ENCODE measurements around the gene FRAS1. TPM values are rescaled to one million over a fixed set of nuclear protein-coding genes. Genes with fewer than 3 reads are reported as not detected.

Gene FRAS1
- total RNA-seq, 4 donors from 2014 or later: 3.2 to 4.1 (median 3.4) TPM

GRCh38 chr4:78377555-78377954 lies 320.4 kb downstream of the FRAS1 start:
- Histone ChIP-seq H3K27me3 (no peaks in the 10 kb centered on the region), H3K36me3 (no peaks in the 10 kb centered on the region), H3K27ac (no peak overlapping the region), H3K4me3 (no peak overlapping the region), H3K9me3 (no peaks in the 10 kb centered on the region), H3K4me1 (peaks cover 0 to 8% (median 0%) of the 10 kb centered on the region in 4 donors)
- TF ChIP-seq CTCF (IDR thresholded peaks at IDR 0.05): no peak
- no peak for TF ChIP-seq POLR2A (IDR thresholded peaks at IDR 0.05)
- no peak for DNase-seq

- no peaks in the 10 kb centered on the region for H3K27me3 ChIP-seq
- TF ChIP-seq CTCF (IDR thresholded peaks at IDR 0.05) (no peak), POLR2A (IDR thresholded peaks at IDR 0.05) (no peak)
- peaks cover 0 to 8% (median 0%) of the 10 kb centered on the region in 4 donors for H3K4me1 ChIP-seq
- H3K27ac ChIP-seq: no peak overlapping the region
- no peak for DNase-seq
- no peaks in the 10 kb centered on the region for H3K9me3 ChIP-seq
- H3K36me3 ChIP-seq: no peaks in the 10 kb centered on the region
- H3K4me3 ChIP-seq: no peak overlapping the region
These were observed 321.9 kb downstream of the FRAS1 start for GRCh38 chr4:78379040-78379439.

- Histone ChIP-seq H3K36me3 (no peaks in the 10 kb centered on the region), H3K27ac (peak overlapping the region in 1 of 4 donors; percentile 48), H3K9me3 (no peaks in the 10 kb centered on the region), H3K4me1 (peaks cover 0 to 8% (median 0%) of the 10 kb centered on the region in 4 donors), H3K4me3 (peak overlapping the region in 1 of 4 donors; percentile 6), H3K27me3 (no peaks in the 10 kb centered on the region)
- TF ChIP-seq POLR2A (IDR thresholded peaks at IDR 0.05) (no peak), CTCF (IDR thresholded peaks at IDR 0.05) (peak in 1 of 6 experiments; percentile 13)
- peak in 1 of 3 donors; percentile 65 for DNase-seq
These were observed 323.0 kb downstream of the FRAS1 start for GRCh38 chr4:78379991-78380729.

- no peak for DNase-seq
- no peaks in the 10 kb centered on the region for H3K36me3 ChIP-seq
- TF ChIP-seq CTCF (IDR thresholded peaks at IDR 0.05) (no peak), POLR2A (IDR thresholded peaks at IDR 0.05) (no peak)
- H3K27me3 ChIP-seq: no peaks in the 10 kb centered on the region
- no peaks in the 10 kb centered on the region for H3K9me3 ChIP-seq
- no peaks in the 10 kb centered on the region for H3K4me1 ChIP-seq
- no peak overlapping the region for H3K27ac ChIP-seq
- H3K4me3 ChIP-seq: no peak overlapping the region
These were observed 329.6 kb downstream of the FRAS1 start for GRCh38 chr4:78386679-78387078.

- no peaks in the 10 kb centered on the region for H3K4me1 ChIP-seq
- TF ChIP-seq CTCF (IDR thresholded peaks at IDR 0.05) (no peak), POLR2A (IDR thresholded peaks at IDR 0.05) (no peak)
- no peak for DNase-seq
These were observed 338.5 kb downstream of the FRAS1 start for GRCh38 chr4:78395642-78396041.

More at GRCh38 chr4:78395642-78396041, 338.5 kb downstream of the FRAS1 start:
- no peaks in the 10 kb centered on the region for H3K27me3 ChIP-seq
- H3K27ac ChIP-seq: no peak overlapping the region
- no peak overlapping the region for H3K4me3 ChIP-seq
- H3K9me3 ChIP-seq: peaks cover 0 to 3% (median 0%) of the 10 kb centered on the region in 4 donors
- no peaks in the 10 kb centered on the region for H3K36me3 ChIP-seq

All from Peyer's patch (tissue), 4 donors.